ENCODE data around the gene MRFAP1L1.
"Not testable (repeated sequence)": the region's sequence is repeated elsewhere in the genome, so short reads cannot be mapped to it uniquely, and the experiment has no call there.

Gene MRFAP1L1

DNA sequence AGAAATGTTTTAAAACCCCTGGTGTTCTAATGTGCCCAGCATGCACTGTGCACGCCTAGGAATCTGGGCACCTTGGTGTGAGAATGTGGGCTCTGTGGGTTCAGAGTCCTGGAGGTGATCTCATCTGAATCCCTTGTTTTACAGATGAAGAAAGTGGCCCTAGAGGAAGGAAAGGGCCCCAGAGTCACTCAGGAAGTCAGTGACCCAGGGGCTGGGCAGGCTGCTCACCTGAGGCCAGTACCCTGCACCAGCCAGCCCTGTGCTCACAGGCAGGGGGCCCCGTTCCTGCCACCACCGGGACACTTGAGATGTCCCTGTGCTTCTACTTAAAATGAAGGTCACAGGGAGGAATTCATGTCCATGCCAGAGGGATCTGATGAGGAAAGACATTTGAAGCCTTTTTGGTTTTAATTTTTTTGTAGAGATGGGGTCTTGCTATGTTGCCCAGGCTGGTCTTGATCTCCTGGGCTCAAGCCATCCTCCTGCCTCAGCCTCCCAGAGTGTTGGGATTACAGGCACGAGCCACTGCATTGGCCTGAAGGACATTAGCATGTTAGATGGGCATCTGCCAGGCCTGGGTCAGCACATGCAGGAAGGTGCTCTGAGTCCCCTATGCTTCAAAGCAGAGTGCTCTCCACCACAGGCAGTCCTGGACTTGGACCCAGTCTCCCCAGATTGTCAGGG is 23.4 kb downstream of the MRFAP1L1 start:
- DNase-seq: no peak

DNA sequence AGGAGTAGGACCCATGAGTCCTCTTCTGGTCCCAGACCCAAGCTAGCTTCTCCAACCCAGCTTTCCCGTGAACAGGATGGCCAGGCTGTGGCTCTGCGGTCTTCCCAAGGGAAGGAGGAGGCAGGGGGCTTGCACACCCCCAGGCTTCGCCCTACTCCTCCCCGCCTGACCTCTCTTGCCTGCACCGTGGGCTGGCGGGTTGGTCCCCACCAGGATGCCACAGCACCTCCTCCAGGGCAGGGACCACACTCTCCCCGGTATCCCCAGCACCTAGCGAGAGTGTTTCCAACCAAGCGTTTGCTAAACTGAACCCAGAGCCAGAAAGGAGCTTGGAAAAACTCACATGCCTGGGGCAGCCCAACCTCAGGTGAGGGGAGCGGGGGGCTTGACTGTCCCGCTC is 25.0 kb downstream of the MRFAP1L1 start:
- no peak for DNase-seq

DNA sequence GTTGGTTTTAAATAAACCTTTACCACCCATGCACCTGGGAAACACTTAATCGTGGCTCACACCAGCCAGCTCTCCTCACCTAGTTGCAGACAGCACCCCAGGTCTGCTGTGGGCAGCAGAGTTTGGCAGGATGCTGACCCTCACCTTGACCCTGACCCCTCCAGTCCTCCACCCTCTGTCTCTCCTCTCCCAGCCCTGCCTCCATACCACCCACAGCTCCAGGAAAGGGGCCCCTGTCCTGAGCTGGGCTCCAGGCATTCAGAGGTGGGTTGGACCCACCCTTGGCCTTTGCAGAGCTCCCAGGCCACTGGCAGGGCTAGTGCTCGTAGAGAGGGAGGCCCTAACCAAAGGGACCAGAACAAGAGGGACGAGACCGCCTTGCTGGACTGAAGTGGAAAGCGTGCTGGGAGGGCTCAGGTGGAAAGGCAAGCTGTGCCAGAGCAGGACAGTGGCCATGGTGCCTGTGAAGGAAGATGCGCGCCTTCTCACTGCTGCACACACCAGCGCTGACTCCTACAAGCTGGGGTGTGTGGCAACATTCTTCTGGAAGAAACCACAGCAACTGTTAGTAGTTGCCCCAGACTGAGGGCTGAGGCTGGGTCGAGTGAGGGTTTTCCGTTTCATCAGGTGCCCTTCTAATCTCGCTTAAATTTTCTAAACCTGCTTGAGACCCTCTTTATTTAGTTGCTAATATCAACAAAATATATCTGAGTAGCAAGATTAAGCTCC is 26.6 kb downstream of the MRFAP1L1 start:
- DNase-seq: no peak

DNA sequence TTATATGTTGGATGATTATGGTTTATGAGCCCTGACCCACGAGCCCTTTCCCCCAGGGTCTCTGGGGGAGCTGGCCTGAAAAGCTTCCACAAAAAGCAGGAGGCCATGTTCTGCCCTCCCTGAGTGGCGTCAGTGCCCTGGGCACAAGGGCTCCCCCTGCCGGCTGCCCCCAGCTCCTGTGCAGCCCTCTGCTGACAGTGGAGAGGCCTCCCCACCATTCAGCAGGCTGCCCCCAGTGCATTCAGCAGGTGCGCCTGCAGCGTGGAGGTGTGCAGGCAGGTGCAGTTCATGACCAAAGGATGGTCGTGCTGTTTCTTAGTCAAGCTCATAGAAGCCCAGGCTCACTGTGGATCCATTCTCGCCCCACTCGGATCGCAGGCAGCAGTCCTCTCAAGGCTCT is 28.5 kb downstream of the MRFAP1L1 start:
- no peak for DNase-seq

DNA sequence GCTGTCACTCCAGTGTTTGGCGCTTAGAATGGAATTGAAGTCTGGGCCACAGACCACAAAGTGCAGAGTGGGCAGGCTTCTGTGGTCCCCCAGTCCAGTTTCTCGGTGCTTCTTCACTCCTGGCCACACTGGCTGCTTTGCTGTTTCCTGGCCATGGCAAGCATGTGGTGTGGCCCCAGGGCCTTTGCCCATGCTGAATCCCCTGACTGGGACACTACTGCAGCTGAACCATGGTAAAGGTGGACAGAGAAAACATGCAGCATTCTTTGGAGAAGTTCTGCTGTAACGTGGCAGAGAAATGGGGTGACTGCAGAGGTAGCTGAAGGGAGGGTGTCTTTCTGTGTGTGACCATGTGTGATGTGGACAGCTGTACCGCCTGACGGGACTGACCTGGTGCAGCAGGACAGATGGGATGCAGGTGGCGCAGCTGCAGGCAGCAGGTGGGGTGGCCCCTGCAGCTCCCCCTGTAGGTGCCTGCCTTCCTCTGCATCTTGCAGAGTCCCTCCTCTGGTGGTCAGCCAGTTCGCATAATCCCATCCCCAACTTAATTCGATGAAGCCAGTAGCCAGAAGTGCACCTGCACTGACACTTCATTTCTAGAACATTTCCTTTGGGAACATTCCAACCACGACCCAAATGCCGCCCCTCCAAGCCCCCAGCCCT is 29.2 kb downstream of the MRFAP1L1 start:
- no peak for DNase-seq

DNA sequence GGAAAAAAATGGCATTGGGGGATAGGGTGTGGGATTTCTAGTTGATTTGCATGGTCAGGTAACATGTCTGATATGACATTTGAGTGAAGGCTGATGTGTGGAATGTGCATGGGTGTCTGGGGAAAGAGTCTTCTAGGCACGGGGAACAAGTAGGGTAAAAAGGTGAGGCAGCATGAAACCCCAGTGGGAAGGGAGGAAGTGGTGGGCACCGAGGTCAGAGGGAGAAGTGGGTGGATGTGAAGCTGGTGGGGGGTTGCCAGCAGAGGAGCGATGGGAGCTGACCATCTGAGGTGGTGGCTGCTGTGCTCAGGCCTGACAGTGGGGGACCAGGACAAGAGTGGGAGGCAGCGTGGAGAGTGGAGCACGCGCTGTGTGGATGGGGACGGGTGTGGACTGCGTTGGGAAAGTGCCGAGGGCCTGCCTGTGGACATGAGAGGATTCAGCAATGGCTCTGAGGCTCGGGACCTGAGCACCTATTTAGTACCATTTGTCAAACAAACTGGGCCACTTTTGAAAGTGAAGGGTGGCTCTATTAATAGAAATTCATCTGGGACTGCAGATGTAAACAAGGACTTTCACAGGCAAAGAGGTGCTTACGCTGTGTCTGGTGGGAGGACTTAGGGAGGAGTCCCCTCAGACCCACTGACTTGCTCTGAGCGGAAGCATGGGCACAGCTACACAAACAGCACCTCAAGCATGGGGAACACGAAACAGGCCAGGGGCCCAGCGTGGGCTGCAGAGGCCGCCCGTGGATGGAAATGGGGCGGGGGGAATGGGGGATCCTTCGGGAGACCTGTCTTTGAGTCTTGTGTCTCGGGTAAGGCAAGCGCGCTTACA is 32.7 kb downstream of the MRFAP1L1 start:
- DNase-seq: no peak

DNA sequence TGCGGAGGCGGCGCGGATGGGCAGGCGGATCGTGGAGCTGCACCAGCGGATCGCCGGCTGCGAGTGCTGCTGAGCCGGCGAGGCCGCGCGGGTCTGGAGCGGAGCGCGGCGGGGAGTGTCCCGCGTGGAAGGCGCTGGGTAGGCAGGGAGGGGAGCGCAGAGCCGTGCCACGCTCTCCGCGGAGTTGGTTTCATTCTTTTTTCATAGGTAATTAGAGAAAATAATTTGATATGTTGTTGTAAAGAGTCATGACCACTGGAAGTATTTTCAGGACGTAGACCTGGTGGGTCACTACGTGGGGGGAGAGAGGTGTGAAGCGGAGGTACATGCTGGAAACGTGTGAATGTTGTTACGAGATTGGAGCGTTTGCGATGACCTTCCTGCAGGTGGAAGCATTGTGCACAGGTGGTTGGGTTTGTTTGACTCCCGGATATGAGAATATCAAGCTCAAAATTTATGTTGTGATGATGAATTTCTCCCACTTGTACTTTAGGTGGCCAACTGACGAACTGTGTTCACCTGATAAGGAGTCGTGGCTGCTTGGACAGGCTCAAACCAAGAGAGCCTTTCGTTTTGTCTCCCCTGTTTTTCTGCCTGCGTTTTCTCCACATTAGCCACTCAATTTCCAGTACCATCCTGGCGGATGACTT is 35.0 kb downstream of the MRFAP1L1 start:
- peak; percentile 65 for DNase-seq

DNA sequence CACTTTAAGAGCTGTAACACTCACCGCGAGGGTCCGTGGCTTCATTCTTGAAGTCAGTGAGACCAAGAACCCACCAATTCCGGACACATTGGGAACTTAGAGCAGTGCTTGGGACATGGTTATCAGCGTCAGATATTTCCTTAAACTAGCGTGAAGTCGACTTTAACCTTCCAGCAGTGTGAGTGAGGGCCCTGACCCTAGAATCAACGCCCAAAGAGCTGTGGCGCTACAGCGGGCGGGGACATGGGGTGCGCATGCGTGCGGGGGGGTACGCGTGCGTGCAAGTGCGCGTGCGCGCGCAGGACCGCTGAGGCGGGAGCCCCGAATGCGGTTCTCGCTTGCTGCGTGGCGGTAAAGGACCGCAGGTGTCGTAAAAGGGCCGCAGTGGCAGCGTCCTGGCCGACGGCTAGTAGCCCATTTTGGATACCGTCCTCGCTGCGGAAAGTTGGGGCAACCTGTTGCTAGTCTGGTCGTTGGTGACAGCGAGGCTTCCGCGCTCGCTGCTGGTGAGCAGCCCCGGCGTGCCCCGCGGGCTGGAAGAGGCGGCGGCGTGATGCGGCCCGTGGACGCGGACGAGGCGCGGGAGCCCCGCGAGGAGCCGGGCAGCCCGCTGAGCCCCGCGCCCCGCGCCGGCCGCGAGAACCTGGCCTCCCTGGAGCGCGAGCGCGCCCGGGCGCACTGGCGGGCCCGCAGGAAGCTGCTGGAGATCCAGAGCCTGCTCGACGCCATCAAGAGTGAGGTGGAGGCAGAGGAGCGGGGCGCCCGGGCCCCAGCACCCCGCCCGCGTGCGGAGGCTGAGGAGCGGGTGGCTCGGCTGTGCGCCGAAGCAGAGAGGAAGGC is 35.8 kb downstream of the MRFAP1L1 start:
- peak; percentile 89 for DNase-seq

DNA sequence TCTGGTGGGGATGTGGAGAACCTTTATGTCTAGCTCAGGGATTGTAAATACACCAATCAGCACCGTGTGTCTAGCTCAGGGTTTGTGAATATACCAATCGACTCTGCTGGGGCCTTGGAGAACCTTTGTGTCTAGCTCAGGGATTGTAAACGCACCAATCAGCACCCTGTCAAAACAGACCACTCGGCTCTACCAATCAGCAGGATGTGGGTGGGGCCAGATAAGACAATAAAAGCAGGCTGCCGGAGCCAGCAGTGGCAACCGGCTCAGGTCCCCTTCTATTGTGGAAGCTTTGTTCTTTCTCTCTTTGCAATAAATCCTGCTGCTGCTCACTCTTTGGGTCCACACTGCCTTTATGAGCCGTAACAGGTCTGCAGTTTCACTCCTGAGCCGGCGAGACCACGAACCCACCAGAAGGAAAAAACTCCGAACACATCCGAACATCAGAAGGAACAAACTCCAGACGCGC is 36.4 kb downstream of the MRFAP1L1 start:
- DNase-seq: not testable (repeated sequence)

DNA sequence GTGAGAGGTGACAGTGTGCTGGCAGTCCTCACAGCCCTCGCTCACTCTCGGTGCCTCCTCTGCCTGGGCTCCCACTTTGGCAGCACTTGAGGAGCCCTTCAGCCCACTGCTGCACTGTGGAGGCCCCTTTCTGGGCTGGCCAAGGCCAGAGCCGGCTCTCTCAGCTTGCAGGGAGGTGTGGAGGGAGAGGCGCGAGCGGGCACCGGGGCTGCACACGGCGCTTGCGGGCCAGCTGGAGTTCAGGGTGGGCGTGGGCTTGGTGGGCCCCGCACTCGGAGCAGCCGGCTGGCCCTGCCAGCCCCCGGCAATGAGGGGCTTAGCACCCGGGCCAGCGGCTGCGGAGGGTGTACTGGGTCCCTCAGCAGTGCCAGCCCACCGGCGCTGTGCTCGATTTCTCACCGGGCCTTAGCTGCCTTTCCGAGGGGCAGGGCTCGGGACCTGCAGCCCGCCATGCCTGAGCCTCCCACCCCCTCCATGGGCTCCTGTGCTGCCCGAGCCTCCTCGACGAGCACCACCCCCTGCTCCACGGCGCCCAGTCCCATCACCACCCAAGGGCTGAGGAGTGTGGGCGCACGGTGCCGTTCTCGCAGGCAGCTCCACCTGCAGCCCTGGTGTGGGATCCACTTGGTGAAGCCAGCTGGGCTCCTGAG is 37.0 kb downstream of the MRFAP1L1 start:
- not testable (repeated sequence) for DNase-seq

DNA sequence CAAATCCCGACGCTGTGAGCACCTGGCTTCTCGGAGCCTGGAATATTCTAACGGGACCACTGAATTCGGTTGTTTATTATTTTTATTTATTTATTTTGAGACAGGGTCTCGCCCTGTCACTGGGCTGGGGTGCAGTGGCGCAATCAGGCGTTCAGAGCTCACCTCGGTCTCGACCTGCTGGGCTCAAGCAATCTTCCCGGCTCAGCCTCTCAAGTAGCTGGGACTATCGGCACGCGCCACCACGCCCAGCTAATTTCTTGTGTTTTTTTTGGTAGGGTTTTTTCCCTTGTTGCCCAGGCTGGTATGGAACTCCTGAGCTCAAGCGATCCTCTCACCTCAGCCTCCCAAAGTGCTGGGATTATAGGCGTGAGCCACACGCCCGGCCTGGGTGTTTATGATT is 37.5 kb downstream of the MRFAP1L1 start:
- no peak for DNase-seq

DNA sequence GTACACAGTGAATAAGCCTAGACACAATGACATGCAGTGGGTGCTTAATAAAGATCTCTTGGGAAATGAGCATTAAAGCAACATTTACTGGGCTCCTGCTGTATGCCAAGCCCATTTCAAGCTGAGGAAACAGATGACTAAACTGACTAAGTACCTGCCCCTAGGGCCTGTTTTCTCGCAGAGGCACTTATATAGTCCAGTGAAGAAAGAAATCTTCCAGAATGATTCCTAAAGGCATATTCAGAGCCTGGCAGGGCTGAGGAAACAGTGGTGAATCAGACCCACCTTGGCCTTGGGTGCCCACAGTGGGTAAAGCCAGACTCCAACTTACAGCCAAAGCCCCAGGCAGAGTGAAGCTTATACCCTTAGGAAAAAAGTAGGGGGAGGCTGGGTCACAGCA is 38.0 kb downstream of the MRFAP1L1 start:
- DNase-seq: no peak

DNA sequence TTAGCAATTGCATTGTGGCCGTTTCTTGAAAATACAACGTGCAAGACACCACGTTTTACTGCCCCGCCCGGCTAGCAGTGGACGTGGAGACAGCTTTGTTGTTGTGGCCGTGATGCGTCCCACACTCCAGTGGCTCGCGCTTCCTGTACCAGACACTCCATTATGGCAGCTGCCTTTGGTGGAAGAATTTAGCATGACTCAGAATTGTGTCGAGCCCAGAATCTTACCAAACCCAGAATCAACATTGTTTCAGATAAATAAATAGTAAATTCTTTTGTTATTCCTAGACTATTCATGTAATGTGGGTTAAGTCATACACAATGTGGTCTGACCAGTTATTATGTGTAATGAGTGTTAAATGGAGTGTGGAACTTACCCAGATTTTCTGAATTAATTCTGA is 41.3 kb downstream of the MRFAP1L1 start:
- DNase-seq: no peak

DNA sequence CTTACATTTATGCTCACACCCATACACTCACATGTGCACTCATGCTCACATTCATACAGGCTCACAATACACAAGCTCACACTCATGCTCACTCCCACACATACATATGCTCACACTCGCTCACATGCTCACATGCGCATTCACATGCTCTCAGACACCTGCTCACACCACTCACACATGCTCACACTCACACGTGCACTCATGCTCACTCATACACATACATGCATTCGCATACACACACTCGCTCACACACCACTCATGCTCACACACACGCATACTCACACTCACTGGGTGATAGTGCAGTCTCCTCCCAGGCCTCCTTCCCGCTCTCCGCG is 44.4 kb downstream of the MRFAP1L1 start:
- DNase-seq: no peak

DNA sequence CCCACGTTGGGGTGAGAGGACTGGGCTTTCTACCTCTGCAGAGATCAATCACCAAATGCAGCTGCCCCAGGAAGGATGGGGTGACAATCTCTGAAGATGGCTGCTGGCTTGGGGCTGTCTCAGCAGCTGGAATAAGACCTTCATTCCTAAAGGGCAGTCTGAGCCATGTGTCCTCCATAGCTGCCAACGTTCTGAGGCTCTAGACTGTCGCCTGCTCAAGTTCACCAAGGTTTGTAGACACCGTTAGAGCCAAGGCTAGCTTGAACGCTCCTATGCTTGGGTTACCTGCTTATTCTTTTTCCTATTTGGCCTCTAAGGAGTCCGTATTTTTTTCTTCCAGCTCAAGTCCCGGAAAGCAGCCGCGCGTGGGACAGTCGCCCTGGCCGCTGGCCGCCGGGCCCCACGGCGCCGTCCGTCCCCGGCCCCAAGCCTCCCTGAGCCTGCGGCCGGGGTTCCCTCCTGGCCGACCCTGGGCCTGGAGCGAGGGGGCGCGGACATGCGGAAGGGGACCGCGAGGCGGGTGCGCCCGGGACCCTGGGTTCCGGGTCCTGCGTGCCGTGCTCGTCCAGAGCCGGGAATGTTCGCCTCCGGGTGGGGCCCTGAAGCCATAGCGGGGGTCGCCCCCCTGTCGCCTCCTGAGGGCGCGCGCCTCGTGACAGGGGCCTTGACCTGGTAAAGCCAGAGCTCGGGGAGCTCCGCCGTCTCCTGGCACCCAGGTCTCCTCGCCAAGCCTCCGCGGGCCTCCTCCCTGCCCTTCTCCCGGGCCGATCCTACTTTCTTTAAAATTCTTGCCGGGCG is 45.9 kb downstream of the MRFAP1L1 start:
- DNase-seq: no peak

DNA sequence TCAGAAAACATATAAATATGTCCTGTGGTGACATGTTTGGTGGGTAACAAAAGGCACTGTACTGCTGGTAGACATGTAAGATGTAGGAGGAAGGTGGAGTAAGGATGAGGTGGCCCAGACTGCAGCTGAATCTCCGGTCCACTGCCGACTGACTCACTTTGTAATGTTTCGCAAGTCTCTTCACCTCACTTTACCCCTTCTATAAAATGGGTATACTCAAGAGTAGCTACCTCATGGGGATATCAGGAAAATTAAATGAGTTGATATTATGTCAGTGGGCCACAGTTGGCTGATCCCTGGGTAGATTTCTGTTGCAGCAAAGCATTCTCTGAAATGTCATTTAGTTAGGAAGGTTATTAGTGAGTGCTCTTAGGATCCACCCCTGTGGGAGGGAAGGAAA is 47.1 kb downstream of the MRFAP1L1 start:
- DNase-seq: no peak

DNA sequence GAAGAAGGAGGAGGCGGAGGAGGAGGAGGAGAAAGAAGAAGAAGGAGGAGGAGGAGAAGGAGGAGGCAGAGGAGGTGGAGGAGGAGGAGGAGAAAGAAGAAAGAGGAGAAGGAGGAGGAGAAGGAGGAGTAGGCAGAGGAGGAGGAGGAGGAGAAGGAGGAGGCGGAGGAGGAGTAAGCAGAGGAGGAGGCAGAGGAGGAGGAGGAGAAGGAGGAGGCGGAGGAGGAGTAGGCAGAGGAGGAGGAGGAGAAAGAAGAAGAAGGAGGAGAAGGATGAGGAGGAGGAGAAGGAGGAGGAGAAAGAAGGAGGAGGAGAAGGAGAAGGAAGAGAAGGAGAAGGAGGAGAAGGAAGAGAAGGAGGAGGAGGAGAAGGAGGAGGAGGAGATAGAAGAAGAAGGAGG is 49.2 kb downstream of the MRFAP1L1 start:
- no peak for DNase-seq

DNA sequence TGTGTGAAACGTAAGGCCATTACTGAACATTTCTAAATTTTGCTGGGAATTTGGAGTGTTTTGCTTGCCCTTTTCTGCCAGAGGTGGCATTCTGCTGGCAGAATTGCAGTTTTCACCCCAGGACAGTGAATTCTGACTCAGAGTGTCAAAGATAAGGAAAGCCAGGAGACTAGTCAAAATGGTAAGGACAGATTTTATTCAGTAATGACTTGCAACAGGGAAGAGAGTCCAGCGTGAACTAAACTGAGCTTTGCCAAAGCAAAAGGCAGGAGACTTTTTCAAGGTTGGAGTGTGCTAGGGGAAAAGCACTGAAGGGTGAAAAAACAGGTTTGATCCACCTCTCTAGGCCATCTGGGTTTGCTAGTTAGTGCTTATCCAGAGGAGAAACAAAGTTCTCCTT is 49.8 kb downstream of the MRFAP1L1 start:
- DNase-seq: no peak

DNA sequence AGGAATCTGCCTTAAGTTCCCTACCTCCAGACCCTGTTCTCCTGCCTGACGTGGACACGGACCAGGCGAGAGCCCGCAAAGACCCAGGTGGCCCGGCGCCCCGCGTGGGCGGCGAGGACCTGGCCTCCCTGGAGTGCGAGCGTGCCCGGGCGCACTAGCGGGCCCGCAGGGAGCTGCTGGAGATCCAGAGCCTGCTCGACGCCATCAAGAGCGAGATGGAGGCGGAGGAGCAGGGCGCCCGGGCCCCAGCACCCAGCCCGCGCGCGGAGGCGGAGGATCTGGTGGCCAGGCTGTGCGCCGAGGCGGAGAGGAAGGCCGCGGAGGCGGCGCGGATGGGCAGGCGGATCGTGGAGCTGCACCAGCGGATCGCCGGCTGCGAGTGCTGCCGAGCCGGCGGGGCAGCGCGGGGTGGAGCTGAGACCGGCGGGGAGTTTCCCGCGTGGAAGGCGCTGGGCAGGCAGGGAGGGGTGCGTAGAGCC is 51.0 kb downstream of the MRFAP1L1 start:
- peak; percentile 69 for DNase-seq

DNA sequence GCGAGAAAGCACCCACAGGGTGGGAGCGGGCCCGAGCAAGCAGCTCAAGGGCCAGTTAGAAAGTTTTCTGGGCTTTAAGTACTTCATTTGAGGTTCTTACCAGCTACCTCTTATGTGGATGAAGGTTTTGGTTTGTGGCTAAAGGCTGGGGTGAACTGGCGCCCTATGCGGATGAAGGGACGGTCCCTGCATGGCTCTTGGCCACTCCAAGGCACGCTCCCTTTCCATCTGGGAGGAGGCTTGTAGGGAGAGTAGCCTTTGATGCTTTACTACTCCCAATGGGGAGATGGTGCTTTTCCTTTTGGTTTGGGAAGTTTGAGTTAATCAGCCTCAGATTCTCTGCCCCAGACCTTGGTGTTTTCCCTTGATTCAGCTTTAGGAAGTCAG is 51.5 kb downstream of the MRFAP1L1 start:
- DNase-seq: no peak
